ENCODE measurements around the gene SLC1A2.

SLC1A2 gene

GRCh38 chr11:35260342-35260985 is 158.9 kb downstream of the SLC1A2 start:
- TF ChIP-seq, protein P1, sequence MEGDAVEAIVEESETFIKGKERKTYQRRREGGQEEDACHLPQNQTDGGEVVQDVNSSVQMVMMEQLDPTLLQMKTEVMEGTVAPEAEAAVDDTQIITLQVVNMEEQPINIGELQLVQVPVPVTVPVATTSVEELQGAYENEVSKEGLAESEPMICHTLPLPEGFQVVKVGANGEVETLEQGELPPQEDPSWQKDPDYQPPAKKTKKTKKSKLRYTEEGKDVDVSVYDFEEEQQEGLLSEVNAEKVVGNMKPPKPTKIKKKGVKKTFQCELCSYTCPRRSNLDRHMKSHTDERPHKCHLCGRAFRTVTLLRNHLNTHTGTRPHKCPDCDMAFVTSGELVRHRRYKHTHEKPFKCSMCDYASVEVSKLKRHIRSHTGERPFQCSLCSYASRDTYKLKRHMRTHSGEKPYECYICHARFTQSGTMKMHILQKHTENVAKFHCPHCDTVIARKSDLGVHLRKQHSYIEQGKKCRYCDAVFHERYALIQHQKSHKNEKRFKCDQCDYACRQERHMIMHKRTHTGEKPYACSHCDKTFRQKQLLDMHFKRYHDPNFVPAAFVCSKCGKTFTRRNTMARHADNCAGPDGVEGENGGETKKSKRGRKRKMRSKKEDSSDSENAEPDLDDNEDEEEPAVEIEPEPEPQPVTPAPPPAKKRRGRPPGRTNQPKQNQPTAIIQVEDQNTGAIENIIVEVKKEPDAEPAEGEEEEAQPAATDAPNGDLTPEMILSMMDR (IDR thresholded peaks at IDR 0.05; ENCODE audit: low read depth, low read length, missing control alignments): no peak
- Histone ChIP-seq H3K27ac (peak overlapping the region; percentile 44), H3K36me3 (replicated peaks) (no peaks in the 10 kb centered on the region), H3K4me3 (ENCODE audit: low read depth, low read length) (no peak overlapping the region), H3K27me3 (replicated peaks) (no peaks in the 10 kb centered on the region)
- DNase-seq: peak; percentile 84
- in situ Hi-C loops (cut with HindIII; ENCODE audit: low pct_ligation_motif_present, low sequenced_read_pairs): no loop called here

- no peak overlapping the region for H3K27ac ChIP-seq
- TF ChIP-seq, protein P1 (IDR thresholded peaks at IDR 0.05; ENCODE audit: low read depth, low read length, missing control alignments): no peak
- H3K27me3 ChIP-seq (replicated peaks): no peaks in the 10 kb centered on the region
- no peaks in the 10 kb centered on the region for H3K36me3 ChIP-seq (replicated peaks)
- H3K4me3 ChIP-seq (ENCODE audit: low read depth, low read length): no peak overlapping the region
- in situ Hi-C loops (cut with HindIII; ENCODE audit: low pct_ligation_motif_present, low sequenced_read_pairs): no loop called here
- no peak for DNase-seq
Measured at GRCh38 chr11:35259529-35259928, 159.8 kb downstream of the SLC1A2 start.

GRCh38 chr11:35257281-35257680 is 162.1 kb downstream of the SLC1A2 start:
- H3K27ac ChIP-seq: no peak overlapping the region
- no peaks in the 10 kb centered on the region for H3K27me3 ChIP-seq (replicated peaks)
- TF ChIP-seq, protein P1 (IDR thresholded peaks at IDR 0.05; ENCODE audit: low read depth, low read length, missing control alignments): no peak
- in situ Hi-C loops (cut with HindIII; ENCODE audit: low pct_ligation_motif_present, low sequenced_read_pairs): no loop called here
- no peak overlapping the region for H3K4me3 ChIP-seq (ENCODE audit: low read depth, low read length)
- DNase-seq: no peak
- H3K36me3 ChIP-seq (replicated peaks): no peaks in the 10 kb centered on the region

DNA sequence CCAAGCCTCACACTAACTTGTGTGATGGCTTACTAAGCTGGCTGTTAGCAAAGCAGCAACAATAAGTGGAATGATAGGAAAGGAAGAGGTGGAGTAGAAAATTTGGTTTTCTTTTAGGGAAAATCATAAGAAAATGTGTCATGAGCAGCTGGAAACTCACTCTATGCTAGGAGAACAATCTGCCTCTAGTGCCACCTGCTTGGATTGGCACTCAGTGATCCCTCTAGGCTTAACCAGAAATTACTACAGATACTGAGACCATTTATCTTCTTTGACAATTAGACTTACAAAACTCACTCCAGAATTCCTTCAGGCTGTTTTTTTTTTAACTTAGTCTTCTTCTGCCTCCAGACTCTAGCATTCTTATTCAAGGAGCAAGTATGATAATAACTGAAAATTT is 163.1 kb downstream of the SLC1A2 start:
- Histone ChIP-seq H3K4me3 (ENCODE audit: low read depth, low read length) (no peak overlapping the region), H3K36me3 (replicated peaks) (no peaks in the 10 kb centered on the region), H3K27ac (no peak overlapping the region), H3K27me3 (replicated peaks) (no peaks in the 10 kb centered on the region)
- TF ChIP-seq, protein P1 (IDR thresholded peaks at IDR 0.05; ENCODE audit: low read depth, low read length, missing control alignments): no peak
- DNase-seq: no peak
- in situ Hi-C loops (cut with HindIII; ENCODE audit: low pct_ligation_motif_present, low sequenced_read_pairs): no loop called here

GRCh38 chr11:35255514-35255913 is 163.8 kb downstream of the SLC1A2 start:
- no peak overlapping the region for H3K4me3 ChIP-seq (ENCODE audit: low read depth, low read length)
- in situ Hi-C loops (cut with HindIII; ENCODE audit: low pct_ligation_motif_present, low sequenced_read_pairs): no loop called here
- H3K27me3 ChIP-seq (replicated peaks): no peaks in the 10 kb centered on the region
- TF ChIP-seq, protein P1 (IDR thresholded peaks at IDR 0.05; ENCODE audit: low read depth, low read length, missing control alignments): no peak
- no peak for DNase-seq
- no peaks in the 10 kb centered on the region for H3K36me3 ChIP-seq (replicated peaks)
- H3K27ac ChIP-seq: no peak overlapping the region

- in situ Hi-C loops (cut with HindIII; ENCODE audit: low pct_ligation_motif_present, low sequenced_read_pairs): no loop called here
- H3K36me3 ChIP-seq (replicated peaks): no peaks in the 10 kb centered on the region
- no peak overlapping the region for H3K4me3 ChIP-seq (ENCODE audit: low read depth, low read length)
- DNase-seq: no peak
- H3K27ac ChIP-seq: no peak overlapping the region
- TF ChIP-seq, protein P1 (IDR thresholded peaks at IDR 0.05; ENCODE audit: low read depth, low read length, missing control alignments): no peak
- H3K27me3 ChIP-seq (replicated peaks): no peaks in the 10 kb centered on the region
Measured at GRCh38 chr11:35253237-35253636, 166.1 kb downstream of the SLC1A2 start.
